ENCODE results near the gene CD37. TPM values are rescaled to one million over a fixed set of nuclear protein-coding genes. Genes with fewer than 3 reads are reported as not detected.

The CD37 gene
- total RNA-seq, 1 donor from 2014 or later, result not detected

GRCh38 chr19:49387936-49388372, 52.7 kb downstream of the CD37 start, which contains the start of gene KASH5:
Gene KASH5 (plus strand): TSS chr19:49388249. CDS start chr19:49390884, 2,635 bp downstream.
- no peaks in the 10 kb centered on the region for H3K36me3 Mint-ChIP-seq
- peaks cover 5% of the 10 kb centered on the region for H3K9me3 Mint-ChIP-seq
- H3K27ac Mint-ChIP-seq, result no peak within 1 kb of the TSS
- peaks cover 4% of the 10 kb centered on the region for H3K4me1 Mint-ChIP-seq (ENCODE audit: unreplicated experiment)
- TF ChIP-seq CTCF (conservative IDR thresholded peaks at IDR 0.05), result no peak
- no peak for DNase-seq (ENCODE audit: extremely low spot score, unreplicated experiment)
- H3K4me3 Mint-ChIP-seq, result no peak within 1 kb of the TSS
- H3K27me3 Mint-ChIP-seq, result peaks cover 26% of the 10 kb centered on the region

- Mint-ChIP-seq H3K36me3 (no peaks in the 10 kb centered on the region), H3K9me3 (no peaks in the 10 kb centered on the region), H3K27me3 (peaks cover 24% of the 10 kb centered on the region), H3K27ac (no peak overlapping the region), H3K4me3 (no peak overlapping the region), H3K4me1 (ENCODE audit: unreplicated experiment) (peaks cover 4% of the 10 kb centered on the region)
- TF ChIP-seq CTCF (conservative IDR thresholded peaks at IDR 0.05), result no peak
- no peak for DNase-seq (ENCODE audit: extremely low spot score, unreplicated experiment)
Observed at GRCh38 chr19:49389406-49389805, 54.2 kb downstream of the CD37 start.

Small RNA genes within 50 kb of the gene (microRNA-seq; reads per million reads assigned to microRNA genes)
- not detected for gene MIR4324

Other genes with a start within 250 kb of the CD37 start
- gene SNRNP70, start 250.0 kb upstream of the CD37 start, total RNA-seq (ENCODE audit: low replicate concordance), result 205 and 296 TPM in 2 replicates
- gene LIN7B, start 221.0 kb upstream of the CD37 start, total RNA-seq (ENCODE audit: low replicate concordance), result 10.6 TPM in 2 replicates
- gene C19orf73, start 216.3 kb upstream of the CD37 start, total RNA-seq (ENCODE audit: low replicate concordance), result 2.3 and 2.6 TPM in 2 replicates
- 15.2 and 17.8 TPM in 2 replicates for gene PPFIA3, start 215.9 kb upstream of the CD37 start, total RNA-seq (ENCODE audit: low replicate concordance)
- gene HRC, start 180.0 kb upstream of the CD37 start, total RNA-seq (ENCODE audit: low replicate concordance), result 3.2 TPM in 1 of 2 replicates, not detected in the other
- 33.1 and 41.5 TPM in 2 replicates for gene TRPM4, start 177.6 kb upstream of the CD37 start, total RNA-seq (ENCODE audit: low replicate concordance)
- gene SLC6A16, start 10.2 kb upstream of the CD37 start, total RNA-seq (ENCODE audit: low replicate concordance), result 0.31 and 3.5 TPM in 2 replicates
- 28.9 and 116 TPM in 2 replicates for gene TEAD2, start 27.0 kb downstream of the CD37 start, total RNA-seq (ENCODE audit: low replicate concordance)
- 0.90 and 9.4 TPM in 2 replicates for gene DKKL1, start 28.5 kb downstream of the CD37 start, total RNA-seq (ENCODE audit: low replicate concordance)
- gene KASH5, start 52.8 kb downstream of the CD37 start, total RNA-seq (ENCODE audit: low replicate concordance), result not detected in 2 replicates
- gene PTH2, start 88.0 kb downstream of the CD37 start, total RNA-seq (ENCODE audit: low replicate concordance), result not detected in 2 replicates
- not detected in 2 replicates for gene GFY, start 90.0 kb downstream of the CD37 start, total RNA-seq (ENCODE audit: low replicate concordance)
- 0.19 TPM in 1 of 2 replicates, not detected in the other for gene SLC17A7, start 106.1 kb downstream of the CD37 start, total RNA-seq (ENCODE audit: low replicate concordance)
- gene PIH1D1, start 116.4 kb downstream of the CD37 start, total RNA-seq (ENCODE audit: low replicate concordance), result 83.1 and 93.3 TPM in 2 replicates
- 22.7 and 33.7 TPM in 2 replicates for gene ALDH16A1, start 117.8 kb downstream of the CD37 start, total RNA-seq (ENCODE audit: low replicate concordance)
- gene FLT3LG, start 138.8 kb downstream of the CD37 start, total RNA-seq (ENCODE audit: low replicate concordance), result 1.9 and 2.0 TPM in 2 replicates
- 3,274 and 3,593 TPM in 2 replicates for gene RPL13A, start 152.2 kb downstream of the CD37 start, total RNA-seq (ENCODE audit: low replicate concordance)
- gene RPS11, start 161.0 kb downstream of the CD37 start, total RNA-seq (ENCODE audit: low replicate concordance), result 2,401 and 2,461 TPM in 2 replicates
- gene FCGRT, start 177.3 kb downstream of the CD37 start, total RNA-seq (ENCODE audit: low replicate concordance), result 102 and 106 TPM in 2 replicates
- gene RCN3, start 192.6 kb downstream of the CD37 start, total RNA-seq (ENCODE audit: low replicate concordance), result 4.5 and 12.1 TPM in 2 replicates
- 56.3 and 62.0 TPM in 2 replicates for gene NOSIP, start 245.2 kb downstream of the CD37 start, total RNA-seq (ENCODE audit: low replicate concordance)
- gene PRRG2, start 245.9 kb downstream of the CD37 start, total RNA-seq (ENCODE audit: low replicate concordance), result 5.1 and 5.2 TPM in 2 replicates

Data from type B pancreatic cell (in vitro differentiated cells).